H9 (cell line): ENCODE data around the gene OR6K2. TPM values are rescaled to one million over a fixed set of nuclear protein-coding genes. Genes with fewer than 3 reads are reported as not detected.

Experiments used
- DNase-seq: peaks from one replicate; pipeline ENCODE4 v3.0.0-alpha.2; 2017
- H2AFZ ChIP-seq: one replicate; pipeline ENCODE4 v1.6.1; 2013; ENCODE audit warnings: mild to moderate bottlenecking, low read length, control low read depth, moderate library complexity
- H2AK5ac ChIP-seq: 2 replicates; pipeline ENCODE4 v1.6.1; 2013; ENCODE audit warnings: low read length, control low read depth, mixed read lengths; ENCODE audit not compliant: insufficient read length
- H2BK120ac ChIP-seq: one replicate; pipeline ENCODE4 v1.6.1; 2013; ENCODE audit warnings: low read depth, mild to moderate bottlenecking, low read length, control low read depth, inconsistent platforms; ENCODE audit not compliant: poor library complexity, severe bottlenecking
- H2BK12ac ChIP-seq: 2 replicates; pipeline ENCODE4 v1.6.1; 2013; ENCODE audit warnings: low read length, control low read depth, mixed read lengths, low read depth; ENCODE audit not compliant: insufficient read length
- H2BK15ac ChIP-seq: 2 replicates; pipeline ENCODE4 v1.6.1; 2013; ENCODE audit warnings: low read depth, low read length, control low read depth
- H2BK20ac ChIP-seq: one replicate; pipeline ENCODE4 v1.6.1; 2013; ENCODE audit warnings: low read depth, mild to moderate bottlenecking, low read length, control low read depth, inconsistent platforms; ENCODE audit not compliant: poor library complexity, severe bottlenecking
- H2BK5ac ChIP-seq: 2 replicates; pipeline ENCODE4 v1.6.1; 2013; ENCODE audit warnings: low read length, control low read depth, mixed read lengths; ENCODE audit not compliant: insufficient read length
- H3K14ac ChIP-seq: 2 replicates; pipeline ENCODE4 v1.6.1; 2013; ENCODE audit warnings: low read length, control low read depth; ENCODE audit not compliant: insufficient read depth
- H3K18ac ChIP-seq: 2 replicates; pipeline ENCODE4 v1.6.1; 2013; ENCODE audit warnings: low read depth, mild to moderate bottlenecking, mixed read lengths, low read length, control low read depth; ENCODE audit not compliant: insufficient read length
- H3K23ac ChIP-seq: 2 replicates; pipeline ENCODE4 v1.6.1; 2013; ENCODE audit warnings: low read length, control low read depth, mixed read lengths, low read depth; ENCODE audit not compliant: insufficient read length
- H3K23me2 ChIP-seq: 2 replicates; pipeline ENCODE4 v1.6.1; 2013; ENCODE audit warnings: low read depth, mild to moderate bottlenecking, mixed read lengths, low read length, control low read depth; ENCODE audit not compliant: insufficient read length, poor library complexity, severe bottlenecking
- H3K27ac ChIP-seq: 2 replicates; pipeline ENCODE4 v1.5.1; 2013; ENCODE audit warnings: low read length, control low read depth, mixed read lengths, low read depth; ENCODE audit not compliant: insufficient read length
- H3K27me3 ChIP-seq: 2 replicates; pipeline ENCODE4 v1.6.1; 2013; ENCODE audit warnings: low read length, control low read depth, inconsistent platforms; ENCODE audit not compliant: insufficient read depth
- H3K4ac ChIP-seq: 2 replicates; pipeline ENCODE4 v1.6.1; 2013; ENCODE audit warnings: low read depth, mild to moderate bottlenecking, control low read depth, inconsistent platforms, low read length, moderate library complexity
- H3K4me1 ChIP-seq: 2 replicates; pipeline ENCODE4 v1.6.1; 2013; ENCODE audit warnings: low read length, control low read depth, inconsistent platforms; ENCODE audit not compliant: insufficient read depth
- H3K4me2 ChIP-seq: 2 replicates; pipeline ENCODE4 v1.6.1; 2013; ENCODE audit warnings: low read length, control low read depth, mixed read lengths; ENCODE audit not compliant: insufficient read length, insufficient read depth
- H3K56ac ChIP-seq: 2 replicates; pipeline ENCODE4 v1.6.1; 2013; ENCODE audit warnings: low read depth, mild to moderate bottlenecking, mixed read lengths, low read length, control low read depth; ENCODE audit not compliant: insufficient read length
- H3K79me1 ChIP-seq: 2 replicates; pipeline ENCODE4 v1.6.1; 2013; ENCODE audit warnings: low read depth, mild to moderate bottlenecking, moderate library complexity, low read length, control low read depth, inconsistent platforms; ENCODE audit not compliant: insufficient read depth, poor library complexity, severe bottlenecking
- H3K79me2 ChIP-seq: 2 replicates; pipeline ENCODE4 v1.6.1; 2013; ENCODE audit warnings: low read length, control low read depth, inconsistent platforms; ENCODE audit not compliant: insufficient read depth
- H3K9ac ChIP-seq: 2 replicates; pipeline ENCODE4 v1.6.1; 2013; ENCODE audit warnings: low read length, control low read depth, mixed read lengths; ENCODE audit not compliant: insufficient read length; ENCODE audit errors: extremely low read depth
- H3K9me3 ChIP-seq: one replicate; pipeline ENCODE4 v1.6.1; 2013; ENCODE audit warnings: low read depth, low read length, inconsistent platforms; ENCODE audit not compliant: control insufficient read depth
- H3T11ph ChIP-seq: one replicate; pipeline ENCODE4 v1.6.1; 2013; ENCODE audit warnings: mild to moderate bottlenecking, low read length, control low read depth, inconsistent platforms
- H4K20me1 ChIP-seq: one replicate; pipeline ENCODE4 v1.6.1; 2013; ENCODE audit not compliant: control insufficient read depth, insufficient read length, insufficient read depth
- H4K5ac ChIP-seq: 2 replicates; pipeline ENCODE4 v1.6.1; 2013; ENCODE audit warnings: low read depth, mild to moderate bottlenecking, mixed read lengths, low read length, control low read depth; ENCODE audit not compliant: insufficient read length
- H4K8ac ChIP-seq: replicated peaks from 2 replicates; pipeline ENCODE4 v1.6.1; 2013; ENCODE audit warnings: low read length, control low read depth, mixed read lengths, low read depth; ENCODE audit not compliant: insufficient read length
- H4K91ac ChIP-seq: 2 replicates; pipeline ENCODE4 v1.6.1; 2013; ENCODE audit warnings: low read depth, mild to moderate bottlenecking, moderate library complexity, mixed read lengths, low read length, control low read depth; ENCODE audit not compliant: insufficient read length
- H3K27ac Mint-ChIP-seq, 3 experiments: 2 replicates in 2 of 3; 3 replicates in 1 of 3; pipeline ENCODE4 v1.8.0; 2020 to 2021; ENCODE audit warnings: mixed read lengths in 3 of 3, mild to moderate bottlenecking in 1 of 3, moderate library complexity in 1 of 3
- H3K27me3 Mint-ChIP-seq: 2 replicates; pipeline ENCODE4 v1.8.0; 2021; ENCODE audit warnings: low read depth, mild to moderate bottlenecking, moderate library complexity, mixed read lengths
- H3K36me3 Mint-ChIP-seq, 3 experiments: 2 replicates in 2 of 3; 3 replicates in 1 of 3; pipeline ENCODE4 v1.8.0; 2020 to 2021; ENCODE audit warnings: low read depth in 3 of 3, mixed read lengths in 3 of 3; ENCODE audit not compliant: insufficient read depth in 1 of 3
- H3K4me1 Mint-ChIP-seq, 2 experiments: 2 replicates each; pipeline ENCODE4 v1.8.0; 2020; ENCODE audit warnings: mixed read lengths in 2 of 2
- H3K4me3 Mint-ChIP-seq, 2 experiments: 2 replicates in 1 of 2; 3 replicates in 1 of 2; pipeline ENCODE4 v1.8.0; 2020 to 2021; ENCODE audit warnings: mild to moderate bottlenecking in 2 of 2, mixed read lengths in 2 of 2, moderate library complexity in 1 of 2
- H3K9me3 Mint-ChIP-seq, 2 experiments: 2 replicates in 1 of 2; 3 replicates in 1 of 2; pipeline ENCODE4 v1.8.0; 2020; ENCODE audit warnings: mild to moderate bottlenecking in 2 of 2, mixed read lengths in 2 of 2, moderate library complexity in 1 of 2
- WGBS: extraction: QIAGEN DNeasy Blood & Tissue Kit; methylation state at CpG from one replicate; pipeline ENCODE4 v1.1.7; 2013; ENCODE audit warnings: missing lambda C conversion rate, low lambda C conversion rate, mixed read lengths; ENCODE audit not compliant: insufficient read length; ENCODE audit errors: extremely low coverage; 5-methylcytosine and 5-hydroxymethylcytosine counted together
- total RNA-seq: library from RNA; stranded (reverse); gene quantifications from 2 replicates; pipeline ENCODE4 v1.2.1, GENCODE V29; 2021
- TF ChIP-seq, protein P1 (sequence below): fragments of 200-600 bp; sonication (generic); conservative IDR thresholded peaks from 3 replicates; pipeline ENCODE4 v1.8.0; 2021; ENCODE audit warnings: antibody characterized with exemption, mild to moderate bottlenecking

OR6K2 gene
- total RNA-seq, 1 experiment from 2014 or later = not detected

DNA sequence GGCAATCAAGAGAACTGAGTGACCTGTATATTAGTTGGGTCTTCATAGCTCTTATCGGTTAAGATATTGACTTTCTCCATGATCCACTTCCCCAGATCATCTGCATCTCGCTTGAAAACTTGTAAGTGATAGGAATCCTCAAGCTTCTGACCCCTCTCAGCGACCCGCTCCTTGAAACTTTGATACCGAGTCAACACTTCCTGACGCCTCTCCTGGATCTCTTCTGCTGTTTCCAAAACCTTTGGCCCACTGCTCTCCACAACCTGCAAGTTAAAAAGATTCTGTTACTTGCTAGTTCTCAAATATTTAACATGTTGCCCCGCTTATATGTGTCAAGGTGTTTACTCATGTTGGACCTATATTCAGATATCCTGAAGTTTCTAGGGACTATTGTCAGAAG, 15.4 kb downstream of the OR6K2 start:
- Histone ChIP-seq H3K23me2 (no peaks in the 10 kb centered on the region), H3K4me2 (no peak overlapping the region), H2BK120ac (no peak overlapping the region), H2AK5ac (no peak overlapping the region), H3K9me3 (no peaks in the 10 kb centered on the region), H3K9ac (no peak overlapping the region), H4K20me1 (no peaks in the 10 kb centered on the region), H3K23ac (no peak overlapping the region), H2BK5ac (no peak overlapping the region), H3K27ac (no peak overlapping the region), H4K91ac (no peak overlapping the region), H3K79me2 (no peaks in the 10 kb centered on the region), H4K5ac (no peak overlapping the region), H4K8ac (no peak overlapping the region), H3K14ac (no peak overlapping the region), H3K27me3 (no peaks in the 10 kb centered on the region), H2BK15ac (no peak overlapping the region), H2AFZ (no peak overlapping the region), H3K79me1 (no peaks in the 10 kb centered on the region), H3K56ac (no peak overlapping the region), H3T11ph (no peak overlapping the region), H2BK20ac (no peak overlapping the region), H3K4ac (no peak overlapping the region), H3K4me1 (no peaks in the 10 kb centered on the region), H3K18ac (no peak overlapping the region), H2BK12ac (no peak overlapping the region)
- H3K4me3 Mint-ChIP-seq = no peak overlapping the region
- no peaks in the 10 kb centered on the region; a peak in 1 of 5 replicates for H3K9me3 Mint-ChIP-seq
- no peaks in the 10 kb centered on the region for H3K27me3 Mint-ChIP-seq
- DNase-seq = no peak
- no peaks in the 10 kb centered on the region for H3K36me3 Mint-ChIP-seq
- peak overlapping the region in 1 of 3 experiments; percentile 31; a peak in 1 of 7 replicates for H3K27ac Mint-ChIP-seq
- no CpG with 5 or more reads among the region's 7 CpGs for WGBS
- H3K4me1 Mint-ChIP-seq = no peaks in the 10 kb centered on the region
- TF ChIP-seq, protein P1, sequence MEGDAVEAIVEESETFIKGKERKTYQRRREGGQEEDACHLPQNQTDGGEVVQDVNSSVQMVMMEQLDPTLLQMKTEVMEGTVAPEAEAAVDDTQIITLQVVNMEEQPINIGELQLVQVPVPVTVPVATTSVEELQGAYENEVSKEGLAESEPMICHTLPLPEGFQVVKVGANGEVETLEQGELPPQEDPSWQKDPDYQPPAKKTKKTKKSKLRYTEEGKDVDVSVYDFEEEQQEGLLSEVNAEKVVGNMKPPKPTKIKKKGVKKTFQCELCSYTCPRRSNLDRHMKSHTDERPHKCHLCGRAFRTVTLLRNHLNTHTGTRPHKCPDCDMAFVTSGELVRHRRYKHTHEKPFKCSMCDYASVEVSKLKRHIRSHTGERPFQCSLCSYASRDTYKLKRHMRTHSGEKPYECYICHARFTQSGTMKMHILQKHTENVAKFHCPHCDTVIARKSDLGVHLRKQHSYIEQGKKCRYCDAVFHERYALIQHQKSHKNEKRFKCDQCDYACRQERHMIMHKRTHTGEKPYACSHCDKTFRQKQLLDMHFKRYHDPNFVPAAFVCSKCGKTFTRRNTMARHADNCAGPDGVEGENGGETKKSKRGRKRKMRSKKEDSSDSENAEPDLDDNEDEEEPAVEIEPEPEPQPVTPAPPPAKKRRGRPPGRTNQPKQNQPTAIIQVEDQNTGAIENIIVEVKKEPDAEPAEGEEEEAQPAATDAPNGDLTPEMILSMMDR = no peak
